OCI-LY1 (cell line): ENCODE data around the gene DTL.

Source experiments
- H2AFZ ChIP-seq: fragments of 200-600 bp; sonication (generic), shearing (Covaris generic); 2 replicates; pipeline ENCODE4 v1.6.0; 2014; ENCODE audit warnings: antibody characterized with exemption, mild to moderate bottlenecking, low read length
- H3F3A ChIP-seq: fragments of 200-600 bp; sonication (generic), shearing (Covaris generic); 2 replicates; pipeline ENCODE4 v1.6.0; 2014; ENCODE audit warnings: mild to moderate bottlenecking, antibody characterized with exemption, low read length, moderate library complexity; ENCODE audit not compliant: insufficient read depth
- H3K27ac ChIP-seq: fragments of 200-600 bp; sonication (generic); 2 replicates; pipeline ENCODE4 v1.5.1; 2014; ENCODE audit warnings: low read length, mixed run types, mild to moderate bottlenecking, low read depth; ENCODE audit not compliant: poor library complexity, severe bottlenecking
- H3K27me3 ChIP-seq: fragments of 200-600 bp; sonication (generic); 2 replicates; pipeline ENCODE4 v1.6.0; 2014; ENCODE audit warnings: antibody characterized with exemption, mild to moderate bottlenecking, low read length, moderate library complexity; ENCODE audit not compliant: insufficient read depth
- H3K36me3 ChIP-seq: fragments of 200-600 bp; sonication (generic); 2 replicates; pipeline ENCODE4 v1.6.1; 2014; ENCODE audit warnings: mild to moderate bottlenecking, antibody characterized with exemption, low read length, moderate library complexity, mixed read lengths; ENCODE audit not compliant: insufficient read depth
- H3K4me1 ChIP-seq: fragments of 200-600 bp; sonication (generic); 2 replicates; pipeline ENCODE4 v1.5.1; 2014; ENCODE audit warnings: mild to moderate bottlenecking, low read length, moderate library complexity; ENCODE audit not compliant: insufficient read depth, severe bottlenecking
- H3K4me2 ChIP-seq: fragments of 200-600 bp; sonication (generic), shearing (Covaris generic); 2 replicates; pipeline ENCODE4 v1.6.1; 2014; ENCODE audit warnings: low read length
- H3K4me3 ChIP-seq: fragments of 200-600 bp; sonication (generic); 2 replicates; pipeline ENCODE4 v1.5.1; 2014; ENCODE audit warnings: low read length, low read depth, mild to moderate bottlenecking, mixed read lengths; ENCODE audit not compliant: poor library complexity, severe bottlenecking
- H3K79me2 ChIP-seq: fragments of 200-600 bp; shearing (Covaris generic); 2 replicates; pipeline ENCODE4 v1.6.1; 2016; ENCODE audit warnings: mixed run types, low read length, mixed read lengths; ENCODE audit not compliant: insufficient read depth
- H3K9ac ChIP-seq: fragments of 200-600 bp; sonication (generic), shearing (Covaris generic); 2 replicates; pipeline ENCODE4 v1.6.1; 2014; ENCODE audit warnings: mild to moderate bottlenecking, low read length, mixed read lengths
- H3K9me2 ChIP-seq: fragments of 200-600 bp; sonication (generic), shearing (Covaris generic); 2 replicates; pipeline ENCODE4 v1.6.1; 2014; ENCODE audit warnings: low read depth, mild to moderate bottlenecking, low read length, mixed read lengths
- H3K9me3 ChIP-seq: fragments of 200-600 bp; shearing (Covaris generic); 2 replicates; pipeline ENCODE4 v1.6.1; 2014; ENCODE audit warnings: low read length, mixed read lengths
- H4K20me1 ChIP-seq: fragments of 200-600 bp; sonication (generic), shearing (Covaris generic); 2 replicates; pipeline ENCODE4 v1.6.0; 2016; ENCODE audit warnings: mild to moderate bottlenecking, low read length; ENCODE audit not compliant: insufficient read depth
- CTCF ChIP-seq: fragments of 200-600 bp; sonication (generic), shearing (Covaris generic); IDR thresholded peaks from 2 replicates; pipeline ENCODE4 v1.5.1; 2017; ENCODE audit warnings: mild to moderate bottlenecking, antibody characterized with exemption, low read length, moderate library complexity, mixed read lengths
- EZH2 ChIP-seq: fragments of 200-600 bp; sonication (generic), shearing (Covaris generic); IDR thresholded peaks from 2 replicates; pipeline ENCODE4 v1.8.0; 2017; ENCODE audit warnings: borderline replicate concordance, mixed run types, mild to moderate bottlenecking, antibody characterized with exemption, low read length, moderate library complexity, mixed read lengths

Gene DTL

GRCh38 chr1:212082765-212083406, 47.3 kb downstream of the DTL start:
- Histone ChIP-seq H3K36me3 (peaks cover 95% of the 10 kb centered on the region), H4K20me1 (no peaks in the 10 kb centered on the region), H3K4me3 (no peak overlapping the region), H2AFZ (no peak overlapping the region), H3K4me2 (no peak overlapping the region), H3K27me3 (no peaks in the 10 kb centered on the region), H3K9me3 (no peaks in the 10 kb centered on the region), H3F3A (no peaks in the 10 kb centered on the region), H3K27ac (no peak overlapping the region), H3K9me2 (no peaks in the 10 kb centered on the region), H3K9ac (no peak overlapping the region), H3K79me2 (no peaks in the 10 kb centered on the region), H3K4me1 (no peaks in the 10 kb centered on the region)
- TF ChIP-seq CTCF = no peak
- TF ChIP-seq EZH2 = no peak

GRCh38 chr1:212089560-212090163, 54.1 kb downstream of the DTL start:
- no peaks in the 10 kb centered on the region for H3F3A ChIP-seq
- H3K4me1 ChIP-seq = peaks cover 11% of the 10 kb centered on the region
- no peak for TF ChIP-seq CTCF
- no peak for TF ChIP-seq EZH2
- H3K27ac ChIP-seq = no peak overlapping the region
- no peaks in the 10 kb centered on the region for H3K9me3 ChIP-seq
- no peak overlapping the region for H3K4me3 ChIP-seq
- no peak overlapping the region for H3K9ac ChIP-seq
- no peaks in the 10 kb centered on the region for H4K20me1 ChIP-seq
- H3K4me2 ChIP-seq = no peak overlapping the region
- peaks cover 97% of the 10 kb centered on the region for H3K36me3 ChIP-seq
- no peak overlapping the region for H2AFZ ChIP-seq
- H3K27me3 ChIP-seq = no peaks in the 10 kb centered on the region
- peaks cover 1% of the 10 kb centered on the region; the same call in 1 of the 2 replicates for H3K79me2 ChIP-seq
- no peaks in the 10 kb centered on the region for H3K9me2 ChIP-seq

- Histone ChIP-seq H3K9ac (no peak overlapping the region), H2AFZ (no peak overlapping the region), H3F3A (no peaks in the 10 kb centered on the region), H3K79me2 (peaks cover 7% of the 10 kb centered on the region; the same call in 1 of the 2 replicates), H3K36me3 (peaks cover 91% of the 10 kb centered on the region), H4K20me1 (no peaks in the 10 kb centered on the region), H3K9me3 (no peaks in the 10 kb centered on the region), H3K27me3 (no peaks in the 10 kb centered on the region), H3K4me2 (no peak overlapping the region), H3K9me2 (no peaks in the 10 kb centered on the region), H3K4me1 (peaks cover 11% of the 10 kb centered on the region), H3K4me3 (no peak overlapping the region), H3K27ac (no peak overlapping the region)
- TF ChIP-seq EZH2 = no peak
- no peak for TF ChIP-seq CTCF
These were observed 56.0 kb downstream of the DTL start for GRCh38 chr1:212091438-212092121.
